ENCODE data around the gene POLH. TPM values are rescaled to one million over a fixed set of nuclear protein-coding genes. Genes with fewer than 3 reads are reported as not detected.
A peak's percentile ranks its signal among the peaks of the same experiment; 100 is the strongest.
"Not testable (repeated sequence)": the region's sequence is repeated elsewhere in the genome, so short reads cannot be mapped to it uniquely, and the experiment has no call there.

Gene POLH
- total and polyA plus RNA-seq, 9 of the 15 experiments (the other 6 are each of a cell fraction or from before 2014, with no cell fraction given), result 5.8 to 31.6 (median 20.6) TPM

DNA sequence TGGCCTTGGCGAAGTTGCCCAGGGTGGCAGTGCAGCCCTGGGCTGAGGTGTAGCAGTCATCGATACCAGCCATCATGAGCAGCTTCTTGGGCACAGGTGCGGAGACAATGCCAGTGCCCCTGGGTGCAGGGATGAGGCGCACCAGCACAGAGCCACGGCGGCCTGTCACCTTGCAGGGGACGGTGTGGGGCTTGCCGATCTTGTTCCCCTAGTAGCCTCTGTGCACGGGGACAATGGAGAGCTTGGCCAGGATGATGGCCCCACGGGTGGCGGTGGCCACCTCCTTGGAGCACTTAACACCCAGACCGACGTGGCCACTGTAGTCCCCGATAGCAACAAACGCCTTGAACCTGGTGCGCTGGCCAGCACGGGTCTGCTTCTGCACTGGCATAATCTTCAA is 37.0 kb upstream of the POLH start:
- POLR2A ChIA-PET, result interaction anchor here (0.6 to 3.7 kb wide), 3 partner anchors 13 to 318 kb away, joined by 4 to 21 read pairs (median 6); no protein-coding TSS in a partner anchor
- CTCF ChIA-PET (ENCODE audit: low intra/inter-chr PET ratio); H3K79me2 ChIP-seq (ENCODE audit: control insufficient read depth, insufficient read depth, low read length); H4K20me1 ChIP-seq (replicated peaks; ENCODE audit: control insufficient read depth, insufficient read depth, low read length); H2AFZ ChIP-seq (ENCODE audit: low read depth, low read length); H3K27ac ChIP-seq (ENCODE audit: extremely low read depth, low read depth, low read length); DNase-seq (ENCODE audit: extremely low read depth in 1 of 4, low spot score in 3 of 4); H3K4me1 ChIP-seq (replicated peaks in 1 of 2; ENCODE audit: control insufficient read depth in 2 of 2, insufficient read depth in 2 of 2, low read length in 2 of 2); FAIRE-seq; in situ Hi-C loops (cut with MboI); ATAC-seq; H3K4me3 ChIP-seq; H3K9ac ChIP-seq (ENCODE audit: insufficient read depth in 1 of 2, low read depth in 2 of 2, low read length in 2 of 2); H3K9me3 ChIP-seq (replicated peaks; ENCODE audit: control insufficient read depth, insufficient read depth, low read depth, low read length); BruUV-seq (replicated peaks); intact Hi-C loops (cut with micrococcal nuclease); H3K9me1 ChIP-seq (ENCODE audit: control insufficient read depth, insufficient read depth, low read length); H3K27me3 ChIP-seq (ENCODE audit: control insufficient read depth in 2 of 2, insufficient read depth in 2 of 2, low read length in 2 of 2); H3K4me2 ChIP-seq (ENCODE audit: insufficient read depth, low read length): not testable (repeated sequence)
- 94% methylated on average over 11 of the region's 17 CpGs for WGBS (ENCODE audit: insufficient coverage, low coverage, missing lambda C conversion rate)
- H3K36me3 ChIP-seq (ENCODE audit: control insufficient read depth, insufficient read depth, low read length), result peaks cover 87% of the 10 kb centered on the region
- 0 out of 2 replicates have a peak, but pooled peaks have one; percentile 14 for TF ChIP-seq RBFOX2 (IDR thresholded peaks at IDR 0.05; ENCODE audit: low read depth, low read length)
- peak; percentile 10; the same call in 1 of the 2 replicates for TF ChIP-seq POLR2G (IDR thresholded peaks at IDR 0.05; ENCODE audit: low read depth, low read length)

DNA sequence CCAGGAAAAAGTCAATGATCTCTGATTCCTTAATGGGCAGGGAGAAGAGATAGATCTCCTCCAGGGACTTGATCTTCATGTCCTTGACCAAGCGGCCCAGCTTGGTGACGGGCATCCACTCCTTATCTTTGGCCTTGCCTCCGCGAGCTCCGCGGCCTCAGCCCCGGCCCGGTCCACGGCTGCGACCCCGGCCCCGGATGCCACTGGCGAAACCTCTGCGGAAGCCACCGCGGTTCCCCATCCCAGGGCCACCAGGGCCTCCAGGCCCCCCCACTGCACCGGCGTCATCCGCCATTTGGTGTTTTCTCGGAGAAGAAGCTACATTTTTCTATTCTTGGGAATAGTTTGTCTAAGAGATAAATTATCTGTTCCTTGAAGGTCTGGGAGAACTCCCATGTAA is 36.6 kb upstream of the POLH start:
- DNase-seq (ENCODE audit: extremely low read depth in 1 of 4, low spot score in 3 of 4); H3K9me1 ChIP-seq (ENCODE audit: control insufficient read depth, insufficient read depth, low read length); H3K27ac ChIP-seq (ENCODE audit: extremely low read depth, low read depth, low read length); H3K4me3 ChIP-seq; H3K79me2 ChIP-seq (ENCODE audit: control insufficient read depth, insufficient read depth, low read length); H2AFZ ChIP-seq (ENCODE audit: low read depth, low read length); BruUV-seq (replicated peaks); H3K9ac ChIP-seq (ENCODE audit: insufficient read depth in 1 of 2, low read depth in 2 of 2, low read length in 2 of 2); H3K9me3 ChIP-seq (replicated peaks; ENCODE audit: control insufficient read depth, insufficient read depth, low read depth, low read length); H3K4me2 ChIP-seq (ENCODE audit: insufficient read depth, low read length); FAIRE-seq; H4K20me1 ChIP-seq (replicated peaks; ENCODE audit: control insufficient read depth, insufficient read depth, low read length); in situ Hi-C loops (cut with MboI); H3K4me1 ChIP-seq (replicated peaks in 1 of 2; ENCODE audit: control insufficient read depth in 2 of 2, insufficient read depth in 2 of 2, low read length in 2 of 2); CTCF ChIA-PET (ENCODE audit: low intra/inter-chr PET ratio); H3K27me3 ChIP-seq (ENCODE audit: control insufficient read depth in 2 of 2, insufficient read depth in 2 of 2, low read length in 2 of 2); ATAC-seq; intact Hi-C loops (cut with micrococcal nuclease): not testable (repeated sequence)
- 93% methylated on average over 16 of the region's 20 CpGs for WGBS (ENCODE audit: insufficient coverage, low coverage, missing lambda C conversion rate)
- TF ChIP-seq, protein P1, sequence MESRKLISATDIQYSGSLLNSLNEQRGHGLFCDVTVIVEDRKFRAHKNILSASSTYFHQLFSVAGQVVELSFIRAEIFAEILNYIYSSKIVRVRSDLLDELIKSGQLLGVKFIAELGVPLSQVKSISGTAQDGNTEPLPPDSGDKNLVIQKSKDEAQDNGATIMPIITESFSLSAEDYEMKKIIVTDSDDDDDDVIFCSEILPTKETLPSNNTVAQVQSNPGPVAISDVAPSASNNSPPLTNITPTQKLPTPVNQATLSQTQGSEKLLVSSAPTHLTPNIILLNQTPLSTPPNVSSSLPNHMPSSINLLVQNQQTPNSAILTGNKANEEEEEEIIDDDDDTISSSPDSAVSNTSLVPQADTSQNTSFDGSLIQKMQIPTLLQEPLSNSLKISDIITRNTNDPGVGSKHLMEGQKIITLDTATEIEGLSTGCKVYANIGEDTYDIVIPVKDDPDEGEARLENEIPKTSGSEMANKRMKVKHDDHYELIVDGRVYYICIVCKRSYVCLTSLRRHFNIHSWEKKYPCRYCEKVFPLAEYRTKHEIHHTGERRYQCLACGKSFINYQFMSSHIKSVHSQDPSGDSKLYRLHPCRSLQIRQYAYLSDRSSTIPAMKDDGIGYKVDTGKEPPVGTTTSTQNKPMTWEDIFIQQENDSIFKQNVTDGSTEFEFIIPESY (CRISPR knock-in tag; IDR thresholded peaks at IDR 0.05), result peak; percentile 29; the same call in 1 of the 2 replicates
- TF ChIP-seq POLR2G (IDR thresholded peaks at IDR 0.05; ENCODE audit: low read depth, low read length), result peak; percentile 53; the same call in 1 of the 2 replicates
- peak; percentile 37; the same call in 1 of the 2 replicates for TF ChIP-seq RBFOX2 (IDR thresholded peaks at IDR 0.05; ENCODE audit: low read depth, low read length)
- peaks cover 86% of the 10 kb centered on the region for H3K36me3 ChIP-seq (ENCODE audit: control insufficient read depth, insufficient read depth, low read length)
- POLR2A ChIA-PET, result interaction anchor here (0.6 to 3.7 kb wide), 3 partner anchors 14 to 319 kb away, joined by 4 to 21 read pairs (median 6); no protein-coding TSS in a partner anchor
